Effector CD8-positive, alpha-beta T cell (primary cell): ENCODE measurements around the gene CRK.

ENCODE experiments used
- DNase-seq: peaks from one replicate; lab custom pipeline; 2025; lab: John Stamatoyannopoulos, UW
- total RNA-seq, 4 experiments: gene quantifications; one replicate each; lab custom pipeline; 2026; lab: John Stamatoyannopoulos, UW

Gene CRK
- 47.5 to 68.7 (median 56.2) reads per million in 4 experiments for total RNA-seq

DNA sequence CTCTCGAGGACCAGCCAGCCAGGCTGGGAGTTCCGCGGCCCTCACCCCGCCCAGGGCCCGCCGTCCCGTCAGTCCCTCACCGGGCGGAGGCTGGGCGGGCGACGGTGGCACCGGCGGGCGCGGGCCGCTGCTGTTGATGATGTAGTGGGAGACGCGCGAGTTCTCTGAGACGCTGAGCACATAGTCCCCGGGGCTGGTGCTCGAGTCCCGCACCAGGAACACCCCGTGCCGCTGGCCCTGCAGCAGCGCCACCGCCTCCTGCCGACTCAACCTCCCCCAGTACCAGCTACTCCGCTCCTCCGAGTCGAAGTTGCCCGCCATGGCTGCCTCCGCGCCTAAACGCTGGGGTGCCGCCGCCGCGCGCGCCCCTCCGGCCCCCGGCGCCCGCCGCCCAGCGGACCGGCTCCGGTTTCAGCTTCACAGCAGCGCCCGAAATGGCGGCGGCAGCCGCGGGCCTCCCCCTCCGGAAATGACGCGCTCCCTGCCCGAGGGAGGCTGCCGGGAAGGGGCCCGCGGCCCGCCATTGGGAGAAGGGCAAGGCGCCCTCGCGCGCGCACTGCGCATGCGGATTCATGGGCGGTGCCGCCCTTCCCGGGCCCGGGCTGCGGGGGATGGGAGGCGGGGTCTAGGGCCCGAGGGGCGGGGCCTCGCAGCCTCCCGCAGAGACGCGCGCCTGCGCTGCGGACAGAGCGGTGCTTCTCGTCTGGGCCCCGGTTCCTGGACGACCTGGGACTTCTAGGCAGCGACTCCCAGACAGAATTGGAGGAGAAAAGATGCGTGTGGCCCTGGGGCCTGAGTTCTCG, at the start of gene CRK:
Gene CRK (minus strand): TSS at position 436 of the 803 bp plus-strand sequence. CDS start 115 bp downstream, at position 321.
- DNase-seq: peak; percentile 98

- no peak for DNase-seq
Observed at GRCh38 chr17:1505586-1505985, 49.6 kb upstream of the CRK start.

DNA sequence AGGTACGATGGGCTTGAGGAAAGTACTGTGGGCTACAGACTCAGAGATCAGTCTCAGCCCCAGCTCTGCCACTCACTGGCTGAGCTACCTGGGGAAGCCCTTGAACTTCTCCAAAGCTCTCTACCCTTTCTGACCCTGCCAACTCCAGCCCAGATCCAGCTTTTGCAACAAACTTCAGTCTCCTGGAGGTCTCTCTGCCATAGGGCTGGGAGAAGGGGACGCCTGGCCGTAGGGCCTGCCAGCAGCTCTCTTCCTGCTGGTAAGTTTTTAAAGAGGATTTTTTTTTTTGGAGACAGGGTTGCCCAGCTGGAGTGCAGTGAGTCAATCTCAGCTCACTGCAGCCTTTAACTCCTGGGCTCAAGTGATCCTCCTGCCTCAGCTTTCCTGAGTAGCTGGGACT, 48.8 kb upstream of the CRK start:
- DNase-seq: no peak

- DNase-seq: no peak
Observed at GRCh38 chr17:1503699-1504098, 47.7 kb upstream of the CRK start.

DNA sequence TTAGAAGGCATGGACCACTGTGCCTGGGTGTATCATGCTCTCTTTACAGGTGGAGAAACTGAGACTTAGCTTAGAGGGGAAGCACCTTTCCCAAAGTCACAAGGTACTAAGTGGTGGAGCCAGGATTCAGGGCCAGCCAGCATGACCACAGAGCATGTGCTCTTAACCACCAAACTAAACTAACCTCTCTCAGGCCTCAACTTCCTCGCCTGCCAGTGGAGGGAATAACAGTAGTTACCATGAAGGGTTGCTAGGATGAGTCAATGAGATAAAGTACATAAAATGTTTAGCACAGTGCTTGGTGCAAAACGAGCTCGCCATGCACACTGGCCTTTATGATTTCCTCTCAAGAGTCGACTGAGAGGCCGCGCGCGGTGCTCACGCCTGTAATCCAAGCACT, 42.8 kb upstream of the CRK start:
- no peak for DNase-seq

- DNase-seq: no peak
Observed at GRCh38 chr17:1498233-1498632, 42.2 kb upstream of the CRK start.

DNA sequence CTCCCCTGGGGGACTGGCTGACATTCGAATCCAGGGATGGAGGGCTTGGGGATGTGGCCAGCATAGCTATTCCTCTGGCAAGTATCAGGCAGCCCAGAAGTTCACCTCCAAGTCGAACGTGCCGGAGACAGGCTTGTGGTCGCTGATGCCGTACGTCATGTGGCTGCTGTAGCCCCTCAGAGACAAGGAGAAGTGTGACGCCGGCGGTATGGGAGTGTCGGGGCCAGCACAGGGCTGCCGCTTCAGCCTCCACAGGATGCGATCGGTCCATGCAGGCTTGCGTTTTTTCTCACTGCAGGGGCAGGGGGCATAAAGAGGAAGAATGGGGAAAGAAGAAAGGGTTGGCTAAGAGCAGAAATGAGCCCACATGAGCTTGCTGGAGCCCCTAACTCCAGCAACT, 41.8 kb upstream of the CRK start:
- DNase-seq: no peak

- DNase-seq: no peak
Observed at GRCh38 chr17:1496869-1497268, 40.8 kb upstream of the CRK start.

GRCh38 chr17:1495265-1495989, 39.4 kb upstream of the CRK start:
- no peak for DNase-seq

DNA sequence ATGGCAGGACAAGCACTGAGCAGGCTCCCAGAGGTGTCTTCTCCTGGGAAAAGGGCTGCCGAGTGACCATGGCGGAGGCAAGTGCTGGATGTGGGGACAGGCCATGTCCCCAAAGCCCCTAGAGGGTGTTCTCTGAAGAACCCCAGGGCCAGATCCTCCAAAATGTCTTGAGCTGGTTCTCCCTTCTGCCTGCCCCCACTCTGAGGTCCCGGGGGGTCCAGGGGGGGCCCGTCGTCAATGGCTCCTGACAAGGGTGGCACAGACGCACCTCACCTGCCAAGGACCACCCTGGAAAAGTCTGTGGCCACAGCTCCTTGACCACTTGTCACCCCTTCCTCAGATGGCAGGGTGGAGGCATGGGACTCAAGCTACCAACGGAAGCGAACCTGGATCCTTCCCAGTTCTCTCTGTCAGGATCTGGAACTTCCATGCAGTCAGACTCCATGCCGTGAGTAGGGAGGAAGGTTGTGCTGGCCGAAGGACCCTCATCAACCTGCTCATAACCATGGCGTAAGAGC, 38.8 kb upstream of the CRK start:
- no peak for DNase-seq

- DNase-seq: no peak
Observed at GRCh38 chr17:1494203-1494602, 38.2 kb upstream of the CRK start.

GRCh38 chr17:1493291-1493980, 37.4 kb upstream of the CRK start:
- DNase-seq: no peak

DNA sequence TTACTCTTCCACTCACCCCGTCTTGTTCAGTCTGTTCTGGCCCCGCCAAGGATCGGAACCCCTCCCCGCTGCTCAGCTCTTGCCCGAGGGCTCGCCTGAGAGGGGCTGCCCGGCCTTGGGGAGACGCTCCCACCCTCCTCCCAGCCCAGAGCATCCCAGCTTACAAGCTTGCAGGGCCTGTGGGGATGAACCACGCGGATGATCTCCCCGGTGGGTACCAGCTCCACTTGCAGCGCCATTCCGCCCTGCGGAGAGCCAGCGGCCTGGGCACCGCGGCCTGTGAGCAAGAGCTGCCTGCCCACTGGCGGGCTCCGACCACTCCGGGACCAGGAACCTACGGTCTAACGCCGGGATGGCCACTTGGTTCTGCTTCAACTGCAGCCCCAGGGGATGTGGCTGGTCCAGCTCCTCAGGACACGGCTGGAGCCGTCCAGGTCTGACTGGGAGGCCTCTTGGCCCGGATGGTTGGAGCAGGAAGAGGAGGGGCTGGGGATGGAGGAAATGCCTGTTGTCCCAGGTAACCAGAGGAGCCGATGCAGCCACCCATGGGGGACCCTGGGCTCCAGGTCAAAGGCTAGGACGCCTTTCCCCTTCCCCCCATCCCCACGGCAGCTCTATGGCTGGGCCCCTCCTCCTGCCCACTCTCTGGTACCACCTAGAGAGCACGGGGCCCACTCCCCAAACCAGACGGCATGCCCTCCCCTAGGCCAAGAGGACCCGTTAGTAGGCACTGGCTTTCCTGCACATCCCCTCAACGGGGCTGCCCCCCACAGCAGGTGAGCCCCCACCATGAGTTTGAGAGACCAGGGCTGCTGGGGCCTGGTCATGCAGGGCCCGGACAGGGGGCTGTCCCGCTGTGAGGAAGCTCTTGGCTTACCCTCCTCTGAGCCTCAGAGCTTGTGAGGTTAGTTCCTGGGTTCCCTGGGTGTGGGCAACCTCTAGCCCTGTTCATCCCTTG, 36.5 kb upstream of the CRK start, which contains the start of gene MYO1C:
Gene MYO1C (minus strand): TSS at position 438 of the 958 bp plus-strand sequence. CDS start 199 bp downstream, at position 239.
- DNase-seq: no peak

- no peak for DNase-seq
Observed at GRCh38 chr17:1491443-1492248, 35.6 kb upstream of the CRK start.

DNA sequence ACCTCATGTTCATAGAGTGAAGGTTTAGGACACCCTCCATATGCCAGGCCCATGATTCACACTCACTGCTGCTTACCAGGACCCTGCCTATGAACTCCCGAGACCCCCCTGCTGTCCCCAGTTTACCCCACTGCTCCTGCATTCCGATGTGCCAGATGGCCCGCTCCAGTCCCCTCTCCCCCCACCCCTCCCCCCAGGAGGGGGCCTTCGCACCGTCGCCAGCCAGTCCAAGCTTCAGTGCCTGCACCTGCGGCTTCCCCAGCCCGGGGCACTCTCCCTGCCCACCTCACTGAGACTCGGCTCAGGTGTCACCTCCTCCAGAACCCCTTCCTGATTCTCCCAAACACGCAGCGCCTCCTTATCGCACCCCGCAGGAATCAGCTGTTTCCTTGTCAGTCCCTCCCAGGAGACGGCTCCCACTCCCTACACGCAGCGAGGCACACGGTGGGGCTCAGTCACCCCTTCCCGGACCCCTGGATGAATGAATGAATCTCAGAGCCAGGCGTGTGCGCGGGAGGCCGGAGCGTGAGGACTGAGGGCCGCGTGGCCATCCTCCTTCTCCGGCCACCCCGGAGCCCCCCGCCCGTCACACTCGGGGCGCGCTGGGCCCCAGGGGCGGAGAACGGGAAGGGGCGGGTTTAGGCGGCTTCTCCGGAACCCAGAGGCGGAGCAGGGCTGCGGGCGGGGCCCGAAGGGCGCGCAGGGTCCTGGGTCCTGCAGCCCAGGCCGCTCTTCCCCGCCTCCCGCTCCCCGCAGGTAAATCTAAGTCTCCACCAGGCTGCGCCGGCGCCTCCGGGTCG, 34.8 kb upstream of the CRK start:
- DNase-seq: peak; percentile 41

DNA sequence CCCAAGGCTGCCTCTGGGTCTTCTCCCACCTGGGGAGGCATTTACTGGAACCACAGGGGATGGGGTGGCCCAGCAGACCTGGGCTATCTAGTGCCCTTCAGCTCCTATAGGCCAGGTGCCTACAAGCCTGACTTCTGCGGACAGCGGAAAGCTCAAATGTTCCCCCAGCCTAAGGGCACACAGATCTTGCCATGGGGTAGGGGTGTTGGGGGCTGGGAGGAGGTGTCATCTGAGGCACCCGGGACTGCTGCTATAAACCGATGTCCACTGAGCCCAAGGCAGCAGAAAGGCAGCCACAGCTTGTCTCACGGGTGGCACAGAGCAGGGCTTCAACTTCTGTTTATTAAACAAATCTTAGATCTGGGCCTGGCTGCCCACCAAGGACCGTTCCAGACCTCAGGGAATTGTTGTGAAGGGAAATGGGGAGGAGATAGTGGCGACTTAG, 32.8 kb upstream of the CRK start:
- no peak for DNase-seq

DNA sequence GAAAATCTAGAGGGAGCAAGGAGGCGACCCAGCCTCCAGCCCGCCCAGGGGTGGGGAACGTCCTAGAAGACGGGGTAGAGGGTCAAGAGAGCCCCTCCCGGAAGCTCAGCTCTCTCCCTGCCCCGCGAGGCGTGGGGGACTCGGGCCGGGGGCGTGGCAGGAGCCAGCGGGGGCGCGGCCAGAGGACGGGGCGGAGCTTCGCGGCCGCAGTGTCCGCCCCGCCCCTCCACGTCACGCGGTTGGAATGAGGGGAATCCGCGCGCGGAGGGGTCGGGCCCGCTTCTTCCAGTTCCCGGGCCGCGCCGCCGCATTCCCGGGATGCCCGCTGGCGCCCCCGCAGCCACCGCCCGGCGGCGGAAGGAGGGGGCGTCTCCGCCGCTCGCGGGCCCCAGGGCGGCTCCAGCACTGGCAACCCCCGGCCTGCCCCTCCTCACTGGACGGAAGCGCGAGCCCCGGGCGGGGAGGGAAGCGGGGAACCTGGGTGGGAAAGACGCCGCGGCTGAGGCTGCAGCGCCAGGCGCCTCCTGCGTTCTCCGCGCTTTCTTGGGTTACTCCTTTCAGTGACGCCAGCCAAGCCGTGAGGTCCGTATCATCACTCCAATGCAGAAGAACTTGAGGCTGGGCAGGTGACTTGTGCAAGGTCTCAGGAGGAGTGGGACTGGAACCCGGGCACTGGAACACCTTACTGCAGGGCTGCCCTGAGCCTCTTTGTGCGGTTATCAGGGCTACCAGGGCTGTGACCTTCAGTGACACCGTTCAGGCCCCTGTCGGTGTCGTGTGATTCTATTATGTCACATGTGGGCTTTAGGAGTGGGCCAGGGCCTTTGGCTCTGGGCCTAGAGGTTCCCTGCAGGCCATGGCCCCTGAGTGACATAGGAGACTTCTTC, 32.1 kb upstream of the CRK start:
- DNase-seq: peak; percentile 70
